Mucosa of descending colon (tissue), 3 donors: ENCODE results near the gene CYP27C1. TPM values are rescaled to one million over a fixed set of nuclear protein-coding genes. Genes with fewer than 3 reads are reported as not detected.

Source experiments
- ATAC-seq: fragments of 200-7000 bp; cut with Tn5 transposase; one replicate; pipeline ENCODE4 v1.9.1; 2020; ENCODE audit warnings: mild to moderate bottlenecking, moderate library complexity
- DNase-seq, 3 donors: peaks; one replicate each; pipeline ENCODE4 v3.0.0-alpha.2; 2020
- H3K36me3 ChIP-seq: fragments of 200-600 bp; one replicate; pipeline ENCODE4 v1.8.0; 2021; ENCODE audit warnings: low read depth, mild to moderate bottlenecking
- H3K4me1 ChIP-seq: fragments of 200-600 bp; one replicate; pipeline ENCODE4 v1.8.0; 2021; ENCODE audit warnings: low read depth, mild to moderate bottlenecking
- H3K4me3 ChIP-seq: fragments of 200-600 bp; one replicate; pipeline ENCODE4 v1.8.0; 2021; ENCODE audit warnings: mild to moderate bottlenecking
- H3K9me3 ChIP-seq: fragments of 200-600 bp; one replicate; pipeline ENCODE4 v1.8.0; 2021; ENCODE audit warnings: mild to moderate bottlenecking
- intact Hi-C, 2 donors: fragments of 100-400 bp; cut with DNase I in 1 of 2; cut with micrococcal nuclease in 1 of 2; formaldehyde crosslinking; loops; one replicate each; pipeline versions ENCODE4 v1.11.0 to v1.11.1; 2022; cut with DNase I, micrococcal nuclease
- total RNA-seq, 3 donors: library from RNA; stranded (reverse); fragmentation: NEBNext Ultra II Directional in 2 of 3; extraction: Animal tissue kit (Norgen Biotek cat#: 25700) in 2 of 3; gene quantifications; one replicate each; pipeline versions ENCODE4 v1.2.1 to v1.2.4, GENCODE V29; 2021 to 2023
- TF ChIP-seq, protein P1 (sequence below): fragments of 200-600 bp; IDR thresholded peaks from one replicate; pipeline ENCODE4 v1.8.0; 2022; ENCODE audit warnings: antibody characterized with exemption, mild to moderate bottlenecking
- donor health status: DM: no; HTN: no; CAD: no; lungs with moderate emphysema.
- donor health status: DM: no; HTN: no; CAD: no.
- donor health status: DM: no; HTN: yes; CAD: no.

The CYP27C1 gene
- total RNA-seq, 3 donors from 2014 or later, result 0.17 to 0.82 (median 0.63) TPM

DNA sequence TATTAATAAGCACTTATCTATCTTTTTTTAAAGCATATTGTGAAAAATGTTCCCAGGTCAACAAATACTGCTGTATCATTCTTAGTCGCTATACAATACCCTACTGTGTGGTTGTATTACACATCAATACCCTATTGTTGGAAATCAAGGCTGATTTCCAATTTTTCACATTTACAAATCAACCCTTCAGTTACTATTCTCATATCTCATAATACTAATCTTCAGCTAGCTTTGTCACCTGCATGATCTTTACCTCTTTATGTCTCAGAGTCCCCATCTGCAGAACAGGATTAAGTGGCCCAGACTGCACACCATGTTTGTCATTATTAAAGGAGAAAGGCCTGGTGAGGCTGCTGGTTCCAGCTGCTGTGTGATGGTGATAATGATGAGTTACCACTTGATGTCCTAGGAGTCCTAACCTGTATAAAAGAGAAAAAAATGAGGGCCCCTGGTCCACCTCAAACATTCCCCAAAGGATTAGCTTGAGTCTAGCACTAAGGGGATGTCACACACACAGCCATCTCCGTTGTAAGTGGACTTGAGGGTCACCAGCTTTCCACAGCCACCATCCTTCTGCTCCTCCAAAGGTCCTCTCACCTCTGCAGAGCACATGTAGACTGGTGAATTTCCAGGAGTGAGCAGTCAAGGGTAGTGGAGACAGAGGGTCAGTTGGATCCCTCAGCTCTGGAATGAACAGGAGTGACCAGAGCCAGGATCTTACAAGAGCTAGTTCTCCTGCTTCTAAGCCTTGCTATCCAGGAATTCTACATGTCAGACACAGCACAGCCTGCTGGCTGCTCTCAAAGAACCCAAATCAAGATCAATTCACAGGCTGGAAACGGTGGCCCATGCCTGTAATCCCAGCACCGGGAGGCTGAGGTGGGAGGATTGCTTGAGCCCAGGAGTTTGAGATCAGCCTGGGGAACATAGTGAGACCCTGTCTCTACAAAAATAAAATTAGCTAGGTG is 77.2 kb downstream of the CYP27C1 start:
- ATAC-seq, result no peak
- intact Hi-C loops, result no loop called here
- no peaks in the 10 kb centered on the region for H3K4me1 ChIP-seq
- no peaks in the 10 kb centered on the region for H3K36me3 ChIP-seq
- TF ChIP-seq, protein P1, sequence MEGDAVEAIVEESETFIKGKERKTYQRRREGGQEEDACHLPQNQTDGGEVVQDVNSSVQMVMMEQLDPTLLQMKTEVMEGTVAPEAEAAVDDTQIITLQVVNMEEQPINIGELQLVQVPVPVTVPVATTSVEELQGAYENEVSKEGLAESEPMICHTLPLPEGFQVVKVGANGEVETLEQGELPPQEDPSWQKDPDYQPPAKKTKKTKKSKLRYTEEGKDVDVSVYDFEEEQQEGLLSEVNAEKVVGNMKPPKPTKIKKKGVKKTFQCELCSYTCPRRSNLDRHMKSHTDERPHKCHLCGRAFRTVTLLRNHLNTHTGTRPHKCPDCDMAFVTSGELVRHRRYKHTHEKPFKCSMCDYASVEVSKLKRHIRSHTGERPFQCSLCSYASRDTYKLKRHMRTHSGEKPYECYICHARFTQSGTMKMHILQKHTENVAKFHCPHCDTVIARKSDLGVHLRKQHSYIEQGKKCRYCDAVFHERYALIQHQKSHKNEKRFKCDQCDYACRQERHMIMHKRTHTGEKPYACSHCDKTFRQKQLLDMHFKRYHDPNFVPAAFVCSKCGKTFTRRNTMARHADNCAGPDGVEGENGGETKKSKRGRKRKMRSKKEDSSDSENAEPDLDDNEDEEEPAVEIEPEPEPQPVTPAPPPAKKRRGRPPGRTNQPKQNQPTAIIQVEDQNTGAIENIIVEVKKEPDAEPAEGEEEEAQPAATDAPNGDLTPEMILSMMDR, result no peak
- H3K9me3 ChIP-seq, result no peaks in the 10 kb centered on the region
- no peak for DNase-seq
- H3K4me3 ChIP-seq, result no peak overlapping the region

DNA sequence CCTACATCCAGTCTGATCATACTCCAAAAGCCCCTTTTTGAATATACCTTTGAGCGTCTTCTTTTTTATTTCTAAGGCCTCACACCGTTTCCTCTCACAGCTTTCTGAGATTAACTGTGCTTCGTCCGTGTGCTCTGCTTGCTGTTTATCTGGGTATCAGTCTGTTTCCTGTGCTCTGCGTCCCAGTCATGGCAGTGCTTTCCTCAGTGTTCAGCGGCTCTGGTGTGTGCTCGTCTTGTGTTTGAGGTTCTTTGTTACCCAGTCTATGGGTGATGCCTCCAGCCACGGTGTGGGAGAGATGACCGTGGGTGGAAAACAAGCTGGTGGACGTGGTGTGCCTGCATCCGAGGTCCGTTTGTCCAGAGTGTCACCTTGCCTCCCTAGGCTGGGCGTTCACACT is 79.6 kb downstream of the CYP27C1 start:
- intact Hi-C loops, result no loop called here
- Histone ChIP-seq H3K4me3 (no peak overlapping the region), H3K4me1 (no peaks in the 10 kb centered on the region), H3K36me3 (no peaks in the 10 kb centered on the region), H3K9me3 (no peaks in the 10 kb centered on the region)
- TF ChIP-seq, protein P1, result no peak
- no peak for DNase-seq
- no peak for ATAC-seq

DNA sequence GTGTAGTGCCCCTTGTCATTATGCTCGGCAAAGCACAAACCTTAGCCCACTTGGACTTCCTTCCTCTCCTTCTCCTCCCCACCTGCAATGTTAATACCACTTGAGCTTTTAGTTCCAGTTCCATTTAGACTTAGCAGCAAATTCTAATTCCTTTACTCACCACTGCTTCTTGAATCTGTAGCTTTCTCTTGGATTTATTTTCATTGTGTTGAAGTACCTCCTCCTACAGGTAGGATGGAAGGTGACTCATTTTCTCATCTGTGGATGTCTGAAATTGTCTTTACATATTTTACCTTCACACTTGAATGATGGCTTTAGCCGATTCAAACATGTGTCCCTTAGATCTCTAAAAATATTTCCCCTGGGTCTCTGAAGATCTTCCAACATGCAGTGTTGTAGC is 80.3 kb downstream of the CYP27C1 start:
- intact Hi-C loops, result no loop called here
- H3K36me3 ChIP-seq, result no peaks in the 10 kb centered on the region
- TF ChIP-seq, protein P1, result no peak
- H3K9me3 ChIP-seq, result no peaks in the 10 kb centered on the region
- ATAC-seq (no peak), DNase-seq (no peak)
- no peaks in the 10 kb centered on the region for H3K4me1 ChIP-seq
- no peak overlapping the region for H3K4me3 ChIP-seq

DNA sequence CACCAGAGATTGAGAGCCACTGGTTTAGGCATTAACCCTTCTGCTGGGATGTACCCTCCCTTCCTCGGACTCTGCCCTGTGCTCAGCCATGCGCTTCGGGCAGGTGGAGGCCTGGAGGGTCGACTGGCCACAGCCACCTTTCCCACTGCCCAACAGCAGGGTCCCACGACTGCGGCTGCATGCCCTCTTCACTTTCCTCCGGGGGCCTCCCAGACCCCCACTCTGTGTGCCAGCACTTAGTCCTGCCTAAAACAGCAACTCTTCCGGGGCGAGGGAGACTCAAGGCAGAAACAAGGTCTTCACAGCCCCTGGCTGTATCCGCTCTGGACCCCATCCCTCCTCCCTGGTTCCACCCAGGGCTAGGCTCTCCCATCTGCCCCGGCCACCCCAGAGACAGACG is 81.8 kb downstream of the CYP27C1 start:
- H3K36me3 ChIP-seq, result no peaks in the 10 kb centered on the region
- H3K9me3 ChIP-seq, result no peaks in the 10 kb centered on the region
- no peak for ATAC-seq
- intact Hi-C loops, result no loop called here
- no peak for DNase-seq
- TF ChIP-seq, protein P1, result no peak
- H3K4me1 ChIP-seq, result no peaks in the 10 kb centered on the region
- no peak overlapping the region for H3K4me3 ChIP-seq

DNA sequence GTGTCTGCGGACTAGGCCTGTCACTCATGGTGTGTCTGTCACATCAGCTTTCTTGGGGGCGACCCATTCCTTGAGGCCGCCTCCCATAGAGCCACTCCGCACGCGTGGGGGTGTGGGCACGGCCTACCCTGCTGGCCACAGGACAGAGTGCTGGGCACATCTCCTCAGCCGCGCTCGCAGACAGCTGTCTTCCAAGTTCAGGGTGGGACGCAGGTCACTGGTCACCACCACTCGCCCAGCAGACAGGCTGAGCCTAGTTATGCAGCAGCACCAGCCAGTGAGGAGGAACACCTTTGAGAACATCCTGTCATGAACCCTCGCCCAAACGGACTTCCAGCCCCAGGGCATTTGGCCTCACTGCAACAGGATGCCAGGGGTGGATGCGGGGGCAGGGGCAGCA is 82.4 kb downstream of the CYP27C1 start:
- ATAC-seq (no peak), DNase-seq (no peak)
- no peaks in the 10 kb centered on the region for H3K36me3 ChIP-seq
- H3K9me3 ChIP-seq, result no peaks in the 10 kb centered on the region
- TF ChIP-seq, protein P1, result no peak
- H3K4me3 ChIP-seq, result no peak overlapping the region
- intact Hi-C loops, result no loop called here
- H3K4me1 ChIP-seq, result no peaks in the 10 kb centered on the region
